Activated B cell treated with CpG ODN at 0.5 μM for 24 hours (primary cell): Measurements from ENCODE around the gene FAM209A. TPM values are rescaled to one million over a fixed set of nuclear protein-coding genes. Genes with fewer than 3 reads are reported as not detected.
"Not testable (repeated sequence)": the region's sequence is repeated elsewhere in the genome, so short reads cannot be mapped to it uniquely, and the experiment has no call there.

ENCODE experiments used
- ATAC-seq: fragments of 200-7000 bp; cut with Tn5 transposase; one replicate; pipeline ENCODE4 v1.10.0; 2021; ENCODE audit warnings: low read depth, mild to moderate bottlenecking, moderate library complexity
- CTCF ChIA-PET: fragments of 350-600 bp; sonication (Branson Sonifier 250); formaldehyde crosslinking; loops from one replicate; lab custom pipeline; 2021; ENCODE audit warnings: antibody characterized with exemption; lab: Charles Lee
- POLR2A ChIA-PET: fragments of 350-600 bp; sonication (Branson Sonifier 250); formaldehyde crosslinking; loops from one replicate; lab custom pipeline; 2021; ENCODE audit warnings: antibody characterized with exemption; lab: Charles Lee
- DNase-seq: peaks from one replicate; pipeline ENCODE4 v3.0.0; 2022
- H3K27ac Mint-ChIP-seq: one replicate; pipeline ENCODE4 v1.8.0; 2020; ENCODE audit warnings: mixed read lengths
- H3K27me3 Mint-ChIP-seq: one replicate; pipeline ENCODE4 v1.8.0; 2021; ENCODE audit warnings: mixed read lengths
- H3K36me3 Mint-ChIP-seq: one replicate; pipeline ENCODE4 v1.8.0; 2021; ENCODE audit warnings: low read depth, mixed read lengths
- H3K4me1 Mint-ChIP-seq: one replicate; pipeline ENCODE4 v1.8.0; 2021; ENCODE audit warnings: mixed read lengths
- H3K4me3 Mint-ChIP-seq: one replicate; pipeline ENCODE4 v1.8.0; 2020; ENCODE audit warnings: mild to moderate bottlenecking, mixed read lengths
- H3K9me3 Mint-ChIP-seq: one replicate; pipeline ENCODE4 v1.8.0; 2020; ENCODE audit warnings: mixed read lengths
- CTCF ChIP-seq: fragments of 200-600 bp; IDR thresholded peaks from one replicate; pipeline ENCODE4 v1.8.0; 2022; ENCODE audit warnings: antibody characterized with exemption, mild to moderate bottlenecking
- intact Hi-C: fragments of 100-400 bp; cut with micrococcal nuclease; formaldehyde crosslinking; loops from one replicate; pipeline ENCODE4 v1.15.1; 2024
- total RNA-seq: library from RNA; stranded (reverse); gene quantifications from 2 replicates; pipeline ENCODE4 v1.2.3, GENCODE V29; 2022

Gene FAM209A
- total RNA-seq, 1 donor from 2014 or later = 1.9 TPM

- ATAC-seq (no peak), DNase-seq (no peak)
- TF ChIP-seq CTCF = no peak
- POLR2A ChIA-PET = no interaction called here
- Mint-ChIP-seq H3K9me3 (peaks cover 19% of the 10 kb centered on the region), H3K27me3 (no peaks in the 10 kb centered on the region), H3K36me3 (peaks cover 75% of the 10 kb centered on the region), H3K27ac (no peak overlapping the region), H3K4me3 (no peak overlapping the region), H3K4me1 (no peaks in the 10 kb centered on the region)
- intact Hi-C loops = no loop called here
- CTCF ChIA-PET = no interaction called here
Observed at GRCh38 chr20:56519551-56519950, 5.0 kb upstream of the FAM209A start.

- intact Hi-C loops = no loop called here
- no peak overlapping the region for H3K27ac Mint-ChIP-seq
- no peaks in the 10 kb centered on the region for H3K27me3 Mint-ChIP-seq
- POLR2A ChIA-PET = no interaction called here
- H3K4me1 Mint-ChIP-seq = no peaks in the 10 kb centered on the region
- CTCF ChIA-PET = no interaction called here
- H3K36me3 Mint-ChIP-seq = peaks cover 70% of the 10 kb centered on the region
- no peak for ATAC-seq
- H3K9me3 Mint-ChIP-seq = peaks cover 19% of the 10 kb centered on the region
- TF ChIP-seq CTCF = no peak
- DNase-seq = no peak
- H3K4me3 Mint-ChIP-seq = no peak overlapping the region
Observed at GRCh38 chr20:56520180-56520579, 4.4 kb upstream of the FAM209A start.

- H3K27ac Mint-ChIP-seq, POLR2A ChIA-PET, H3K4me1 Mint-ChIP-seq, H3K4me3 Mint-ChIP-seq, DNase-seq, H3K27me3 Mint-ChIP-seq, ATAC-seq, intact Hi-C loops, CTCF ChIA-PET: not testable (repeated sequence)
- Mint-ChIP-seq H3K9me3 (peaks cover 19% of the 10 kb centered on the region), H3K36me3 (peaks cover 64% of the 10 kb centered on the region)
Observed at GRCh38 chr20:56520746-56521354, 3.7 kb upstream of the FAM209A start.

- no peak for TF ChIP-seq CTCF
- Mint-ChIP-seq H3K27me3 (no peaks in the 10 kb centered on the region), H3K9me3 (peaks cover 19% of the 10 kb centered on the region), H3K4me3 (no peak overlapping the region), H3K36me3 (peaks cover 49% of the 10 kb centered on the region), H3K4me1 (no peaks in the 10 kb centered on the region), H3K27ac (no peak overlapping the region)
- DNase-seq (no peak), ATAC-seq (no peak)
- intact Hi-C loops = no loop called here
- POLR2A ChIA-PET = no interaction called here
- CTCF ChIA-PET = no interaction called here
Observed at GRCh38 chr20:56522311-56522710, 2.2 kb upstream of the FAM209A start.

- ATAC-seq (no peak), DNase-seq (no peak)
- POLR2A ChIA-PET = no interaction called here
- peaks cover 2% of the 10 kb centered on the region for H3K36me3 Mint-ChIP-seq
- TF ChIP-seq CTCF = no peak
- no peaks in the 10 kb centered on the region for H3K9me3 Mint-ChIP-seq
- CTCF ChIA-PET = no interaction called here
- no peaks in the 10 kb centered on the region for H3K4me1 Mint-ChIP-seq
- intact Hi-C loops = no loop called here
- no peak overlapping the region for H3K27ac Mint-ChIP-seq
- no peak overlapping the region for H3K4me3 Mint-ChIP-seq
- H3K27me3 Mint-ChIP-seq = no peaks in the 10 kb centered on the region
Observed at GRCh38 chr20:56527521-56527920, 3.0 kb downstream of the FAM209A start.

GRCh38 chr20:56532946-56533345 is 8.4 kb downstream of the FAM209A start, which contains the start of gene FAM209B:
Gene FAM209B, plus strand, starts transcription at chr20:56533246. Its CDS starts 96 bp downstream, at chr20:56533342.
- intact Hi-C loops, H3K4me1 Mint-ChIP-seq, H3K4me3 Mint-ChIP-seq, H3K36me3 Mint-ChIP-seq, H3K9me3 Mint-ChIP-seq, H3K27ac Mint-ChIP-seq, POLR2A ChIA-PET, ATAC-seq, H3K27me3 Mint-ChIP-seq, CTCF ChIA-PET, DNase-seq: not testable (repeated sequence)
